ENCODE results near the gene GJA3. TPM values are rescaled to one million over a fixed set of nuclear protein-coding genes. Genes with fewer than 3 reads are reported as not detected.

Gene GJA3
- total and polyA plus RNA-seq, 10 of the 15 experiments (the other 5 are each of a cell fraction or from before 2014, with no cell fraction given), result 0.03 to 0.11 (median 0.04) TPM; not detected in 5

DNA sequence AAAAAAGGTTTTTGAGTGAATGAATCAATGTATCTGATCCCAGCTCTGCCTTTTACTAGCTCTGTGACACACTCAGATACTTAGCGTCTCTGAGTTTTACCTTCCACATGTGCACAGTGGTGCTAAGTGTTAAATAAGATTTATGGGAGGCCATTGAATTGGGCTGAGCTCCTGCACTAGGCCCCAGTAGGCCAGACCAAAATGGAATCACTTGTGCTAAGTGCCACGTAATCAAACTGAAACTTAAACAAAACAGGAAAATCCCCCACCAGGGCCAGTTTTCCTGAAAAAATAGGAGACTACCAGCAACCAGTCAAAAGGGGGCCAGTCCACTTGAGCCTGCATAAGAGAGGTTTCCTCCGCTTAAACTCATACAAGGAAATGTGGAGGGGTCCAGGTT lies 40.9 kb downstream of the GJA3 start:
- no peak for TF ChIP-seq MTA3 (IDR thresholded peaks at IDR 0.05; ENCODE audit: borderline replicate concordance, low read length)
- no peak for TF ChIP-seq BCL3 (IDR thresholded peaks at IDR 0.05; ENCODE audit: borderline replicate concordance, insufficient read depth, low read depth, low read length, poor library complexity, severe bottlenecking)
- TF ChIP-seq ZNF217 (IDR thresholded peaks at IDR 0.05), result no peak
- TF ChIP-seq PAX5 (IDR thresholded peaks at IDR 0.05; ENCODE audit: borderline replicate concordance, low read depth, low read length), result no peak
- no peak for TF ChIP-seq USF2 (IDR thresholded peaks at IDR 0.05; ENCODE audit: borderline replicate concordance, low read depth, low read length)
- TF ChIP-seq, protein P1, sequence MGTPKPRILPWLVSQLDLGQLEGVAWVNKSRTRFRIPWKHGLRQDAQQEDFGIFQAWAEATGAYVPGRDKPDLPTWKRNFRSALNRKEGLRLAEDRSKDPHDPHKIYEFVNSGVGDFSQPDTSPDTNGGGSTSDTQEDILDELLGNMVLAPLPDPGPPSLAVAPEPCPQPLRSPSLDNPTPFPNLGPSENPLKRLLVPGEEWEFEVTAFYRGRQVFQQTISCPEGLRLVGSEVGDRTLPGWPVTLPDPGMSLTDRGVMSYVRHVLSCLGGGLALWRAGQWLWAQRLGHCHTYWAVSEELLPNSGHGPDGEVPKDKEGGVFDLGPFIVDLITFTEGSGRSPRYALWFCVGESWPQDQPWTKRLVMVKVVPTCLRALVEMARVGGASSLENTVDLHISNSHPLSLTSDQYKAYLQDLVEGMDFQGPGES (IDR thresholded peaks at IDR 0.05), result no peak
- TF ChIP-seq CHD2 (IDR thresholded peaks at IDR 0.05; ENCODE audit: borderline replicate concordance, low read depth, low read length), result no peak
- Histone ChIP-seq H3K4me3 (no peak overlapping the region), H3K9me3 (replicated peaks; ENCODE audit: control insufficient read depth, insufficient read depth, low read length) (no peaks in the 10 kb centered on the region), H3K27me3 (replicated peaks in 1 of 2; ENCODE audit: control insufficient read depth in 2 of 2, insufficient read depth in 2 of 2, low read length in 1 of 2) (no peaks in the 10 kb centered on the region), H3K9ac (ENCODE audit: control insufficient read depth, insufficient read depth, low read length) (no peak overlapping the region), H3K79me2 (ENCODE audit: control insufficient read depth, insufficient read depth, low read length) (no peaks in the 10 kb centered on the region), H3K4me2 (ENCODE audit: control insufficient read depth, insufficient read depth) (no peak overlapping the region), H3K4me1 (ENCODE audit: control insufficient read depth, insufficient read depth, low read length) (no peaks in the 10 kb centered on the region), H4K20me1 (ENCODE audit: control insufficient read depth, insufficient read depth) (no peaks in the 10 kb centered on the region), H2AFZ (ENCODE audit: control insufficient read depth, low read depth, low read length) (no peak overlapping the region; the same call in 1 of the 2 replicates), H3K36me3 (ENCODE audit: control insufficient read depth in 2 of 2, insufficient read depth in 2 of 2, low read length in 1 of 2) (no peaks in the 10 kb centered on the region), H3K27ac (ENCODE audit: control insufficient read depth, insufficient read depth) (no peak overlapping the region)
- ChIA-PET SMC1A (ENCODE audit: uncharacterized antibody, unreplicated experiment) (no interaction called here), POLR2A (no interaction called here), CTCF (no interaction called here), RAD21 (ENCODE audit: unreplicated experiment) (no interaction called here)
- WGBS (ENCODE audit: insufficient coverage, insufficient replicate concordance, low lambda C conversion rate, missing lambda C conversion rate), result 80% methylated on average over 3 of the region's 3 CpGs
- BruUV-seq (replicated peaks), result no TSS peak
- in situ Hi-C loops (cut with MboI) (no loop called here), intact Hi-C loops (cut with micrococcal nuclease; ENCODE audit: unreplicated experiment) (no loop called here)
- no peak for ATAC-seq
- FAIRE-seq, result no peak
- no peak for DNase-seq (ENCODE audit: low read depth, low spot score)

Data from GM12878 (cell line).